Measurements from ENCODE around the gene PTPRT.

GRCh38 chr20:42963796-42964195, 225.9 kb downstream of the PTPRT start:
- TF ChIP-seq, protein P1, sequence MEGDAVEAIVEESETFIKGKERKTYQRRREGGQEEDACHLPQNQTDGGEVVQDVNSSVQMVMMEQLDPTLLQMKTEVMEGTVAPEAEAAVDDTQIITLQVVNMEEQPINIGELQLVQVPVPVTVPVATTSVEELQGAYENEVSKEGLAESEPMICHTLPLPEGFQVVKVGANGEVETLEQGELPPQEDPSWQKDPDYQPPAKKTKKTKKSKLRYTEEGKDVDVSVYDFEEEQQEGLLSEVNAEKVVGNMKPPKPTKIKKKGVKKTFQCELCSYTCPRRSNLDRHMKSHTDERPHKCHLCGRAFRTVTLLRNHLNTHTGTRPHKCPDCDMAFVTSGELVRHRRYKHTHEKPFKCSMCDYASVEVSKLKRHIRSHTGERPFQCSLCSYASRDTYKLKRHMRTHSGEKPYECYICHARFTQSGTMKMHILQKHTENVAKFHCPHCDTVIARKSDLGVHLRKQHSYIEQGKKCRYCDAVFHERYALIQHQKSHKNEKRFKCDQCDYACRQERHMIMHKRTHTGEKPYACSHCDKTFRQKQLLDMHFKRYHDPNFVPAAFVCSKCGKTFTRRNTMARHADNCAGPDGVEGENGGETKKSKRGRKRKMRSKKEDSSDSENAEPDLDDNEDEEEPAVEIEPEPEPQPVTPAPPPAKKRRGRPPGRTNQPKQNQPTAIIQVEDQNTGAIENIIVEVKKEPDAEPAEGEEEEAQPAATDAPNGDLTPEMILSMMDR (IDR thresholded peaks at IDR 0.05): no peak
- TF ChIP-seq POLR2A (IDR thresholded peaks at IDR 0.05) (no peak), POLR2AphosphoS5 (IDR thresholded peaks at IDR 0.05) (no peak), EP300 (IDR thresholded peaks at IDR 0.05) (no peak)

All from suprapubic skin (tissue), 4 donors.